ENCODE measurements around the gene POU2F2. TPM values are rescaled to one million over a fixed set of nuclear protein-coding genes. Genes with fewer than 3 reads are reported as not detected.

Gene POU2F2
- polyA plus RNA-seq, 1 of the 3 experiments (the other 2 are of a cell fraction), result 0.49 TPM

- no peak for DNase-seq
- ChIA-PET POLR2A (interaction anchor here (0.6 kb wide), 1 partner anchor 82 kb away, joined by 3 read pairs; no protein-coding TSS in a partner anchor), CTCF (interaction anchor here (1.0 to 7.3 kb wide), 10 partner anchors 10 to 129 kb away, joined by 3 to 116 read pairs (median 6); partner anchors contain the start of genes POU2F2 and ZNF526)
- Histone ChIP-seq H4K20me1 (ENCODE audit: insufficient read depth) (no peaks in the 10 kb centered on the region), H3K9ac (no peak overlapping the region), H3F3A (replicated peaks; ENCODE audit: insufficient read depth) (peaks cover 46% of the 10 kb centered on the region), H3K4me1 (ENCODE audit: control insufficient read depth in 1 of 2, insufficient read depth in 2 of 2, low read depth in 1 of 2, low read length in 1 of 2) (peaks cover 0 to 42% of the 10 kb centered on the region in 2 experiments; a peak in 3 of 4 replicates), H3K4me3 (ENCODE audit: low read depth in 2 of 2, low read length in 1 of 2) (no peak overlapping the region), H3K4me2 (no peak overlapping the region), H3K27me3 (ENCODE audit: insufficient read depth) (no peaks in the 10 kb centered on the region), H3K9me3 (no peaks in the 10 kb centered on the region), H3K27ac (ENCODE audit: low read depth in 2 of 2, low read length in 1 of 2) (no peak overlapping the region), H3K79me2 (ENCODE audit: insufficient read depth) (no peaks in the 10 kb centered on the region), H2AFZ (ENCODE audit: low read depth) (no peak overlapping the region), H3K9me2 (no peaks in the 10 kb centered on the region), H3K36me3 (replicated peaks in 1 of 2; ENCODE audit: control insufficient read depth in 1 of 2, insufficient read depth in 2 of 2, low read length in 1 of 2) (no peaks in the 10 kb centered on the region)
- TF ChIP-seq MXI1 (IDR thresholded peaks at IDR 0.05; ENCODE audit: low read depth, low read length) (no peak), EZH2phosphoT487 (IDR thresholded peaks at IDR 0.05; ENCODE audit: borderline replicate concordance, low read depth) (no peak), FOXM1 (IDR thresholded peaks at IDR 0.05; ENCODE audit: low read depth) (no peak), USF1 (IDR thresholded peaks at IDR 0.05; ENCODE audit: borderline replicate concordance, low read depth) (no peak), YY1 (IDR thresholded peaks at IDR 0.05; ENCODE audit: low read depth) (no peak), SMC3 (IDR thresholded peaks at IDR 0.05; ENCODE audit: low read depth, low read length) (no peak), RFX5 (IDR thresholded peaks at IDR 0.05; ENCODE audit: low read length) (no peak), FOSL2 (IDR thresholded peaks at IDR 0.05; ENCODE audit: borderline replicate concordance, low read depth) (no peak), TAF1 (IDR thresholded peaks at IDR 0.05; ENCODE audit: borderline replicate concordance, low read depth, low read length) (no peak), ELF1 (IDR thresholded peaks at IDR 0.05) (no peak), CTCF (IDR thresholded peaks at IDR 0.05) (no peak), IRF3 (IDR thresholded peaks at IDR 0.05; ENCODE audit: low read depth, low read length) (no peak), USF2 (IDR thresholded peaks at IDR 0.05; ENCODE audit: borderline replicate concordance, low read depth, low read length) (no peak)
- 82% methylated on average over 3 of the region's 3 CpGs for WGBS (ENCODE audit: low lambda C conversion rate)
These were observed 22.4 kb downstream of the POU2F2 start for GRCh38 chr19:42109896-42110295.

All from SK-N-SH (cell line).